Activated gamma-delta T cell treated with Interleukin-2 at 50 U/mL for 16 hours (primary cell): Measurements from ENCODE around the gene SCEL.

Source experiments
- DNase-seq: peaks from one replicate; pipeline ENCODE4 v3.0.0-alpha.2; 2020

SCEL gene

GRCh38 chr13:77687799-77688198 lies 152.3 kb downstream of the SCEL start:
- DNase-seq: no peak

GRCh38 chr13:77691871-77692270 lies 156.4 kb downstream of the SCEL start:
- no peak for DNase-seq

- no peak for DNase-seq
Observed at GRCh38 chr13:77692746-77693448, 157.4 kb downstream of the SCEL start.

DNA sequence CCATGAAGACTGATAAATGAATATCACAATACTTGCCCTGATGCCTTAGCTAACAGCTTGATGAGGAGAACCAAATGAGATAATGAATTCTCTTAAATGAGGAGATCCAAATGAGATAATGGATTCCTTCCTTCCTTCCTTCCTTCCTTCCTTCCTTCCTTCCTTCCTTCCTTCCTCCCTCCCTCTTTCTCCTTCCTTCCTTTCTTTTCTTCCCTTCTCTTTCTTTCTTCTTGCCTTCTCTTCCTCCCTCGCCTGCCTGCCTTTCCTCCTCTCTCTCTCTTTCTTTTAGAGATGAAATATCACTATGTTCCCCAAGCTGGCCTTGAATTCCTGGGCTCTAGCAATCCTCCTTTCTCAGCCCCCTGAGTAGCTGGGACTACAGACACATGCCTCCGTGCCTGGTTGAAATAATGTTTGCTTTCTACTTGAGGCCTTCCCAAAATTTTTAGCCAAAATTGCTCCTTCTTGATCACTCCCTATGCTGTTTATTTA lies 158.0 kb downstream of the SCEL start:
- no peak for DNase-seq
